Fibroblast of lung (primary cell): ENCODE measurements around the gene ELOVL2. TPM values are rescaled to one million over a fixed set of nuclear protein-coding genes. Genes with fewer than 3 reads are reported as not detected.

Source experiments
- DNase-seq, 2 donors: peaks; one replicate each; pipeline versions ENCODE4 v3.0.0 to v3.0.0-alpha.2; 2010; ENCODE audit warnings: low read depth in 2 of 2
- H2AFZ ChIP-seq: 2 replicates; pipeline ENCODE4 v1.5.1; 2012; ENCODE audit warnings: low read length, control low read depth, inconsistent platforms
- H3K27ac ChIP-seq: 2 replicates; pipeline ENCODE4 v1.5.1; 2011; ENCODE audit warnings: low read length, control low read depth; ENCODE audit not compliant: insufficient read depth
- H3K27me3 ChIP-seq: 2 replicates; pipeline ENCODE4 v1.5.1; 2011; ENCODE audit warnings: mild to moderate bottlenecking, low read length; ENCODE audit not compliant: control insufficient read depth, insufficient read depth
- H3K36me3 ChIP-seq: 2 replicates; pipeline ENCODE4 v1.5.1; 2011; ENCODE audit warnings: low read length; ENCODE audit not compliant: control insufficient read depth, insufficient read depth
- H3K4me1 ChIP-seq: 2 replicates; pipeline ENCODE4 v1.5.1; 2011; ENCODE audit warnings: low read length; ENCODE audit not compliant: control insufficient read depth, insufficient read depth; ENCODE audit errors: extremely low read depth
- H3K4me2 ChIP-seq: 2 replicates; pipeline ENCODE4 v1.5.1; 2011; ENCODE audit warnings: low read length, control low read depth; ENCODE audit not compliant: insufficient read depth; ENCODE audit errors: extremely low read depth
- H3K4me3 ChIP-seq, 4 experiments: fragments of 200-600 bp in 1 of 4; sonication (generic) in 1 of 4; replicated peaks in 1 of 4; 2 replicates each; pipeline ENCODE4 v1.5.1; 2011 to 2016; ENCODE audit warnings: low read length in 4 of 4, low read depth in 3 of 4, mild to moderate bottlenecking in 3 of 4, control low read depth in 2 of 4, inconsistent platforms in 1 of 4, mixed read lengths in 1 of 4; ENCODE audit not compliant: insufficient read depth in 1 of 4; ENCODE audit errors: control extremely low read depth in 1 of 4
- H3K79me2 ChIP-seq: 2 replicates; pipeline ENCODE4 v1.5.1; 2012; ENCODE audit warnings: mild to moderate bottlenecking, low read length, inconsistent platforms; ENCODE audit not compliant: control insufficient read depth, insufficient read depth
- H3K9ac ChIP-seq: 2 replicates; pipeline ENCODE4 v1.5.1; 2011; ENCODE audit warnings: mild to moderate bottlenecking, low read length, control low read depth; ENCODE audit not compliant: insufficient read depth
- H3K9me3 ChIP-seq: 2 replicates; pipeline ENCODE4 v1.5.1; 2012; ENCODE audit warnings: low read depth, low read length; ENCODE audit not compliant: control insufficient read depth, insufficient read depth
- H4K20me1 ChIP-seq: 2 replicates; pipeline ENCODE4 v1.5.1; 2011; ENCODE audit warnings: low read length; ENCODE audit not compliant: control insufficient read depth, insufficient read depth; ENCODE audit errors: extremely low read depth
- EZH2 ChIP-seq: IDR thresholded peaks from 2 replicates; pipeline ENCODE4 v1.5.1; 2012; ENCODE audit warnings: low read length, control low read depth, mild to moderate bottlenecking; ENCODE audit errors: missing control alignments
- polyA plus RNA-seq, 2 donors: library from polyadenylated mRNA; depleted of rRNA in 1 of 2; stranded (reverse) in 1 of 2; unstranded in 1 of 2; fragments of >200 nt; gene quantifications; 2 replicates each; pipeline ENCODE4 v1.2.1, GENCODE V29; 2011 to 2012; ENCODE audit warnings: missing spikeins in 1 of 2
- total RNA-seq: library from RNA; depleted of rRNA; stranded (reverse); fragments of >200 nt; gene quantifications from 2 replicates; pipeline ENCODE4 v1.2.1, GENCODE V29; 2014
- TF ChIP-seq, protein P1 (sequence below), 2 donors: IDR thresholded peaks in 1 of 2; conservative IDR thresholded peaks in 1 of 2; 1 replicate in 1 of 2; 2 replicates in 1 of 2; pipeline ENCODE4 v1.5.1; 2011 to 2012; ENCODE audit warnings: low read length in 2 of 2, control low read depth in 1 of 2, inconsistent platforms in 1 of 2, low read depth in 1 of 2, mild to moderate bottlenecking in 1 of 2

Gene ELOVL2
- total and polyA plus RNA-seq, 2 donors (not counting 1 experiment from before 2014, with no cell fraction given) = under 0.01 to 13.9 TPM

- Histone ChIP-seq H3K79me2 (no peaks in the 10 kb centered on the region), H3K4me1 (peaks cover 5% of the 10 kb centered on the region), H3K27ac (no peak overlapping the region), H4K20me1 (no peaks in the 10 kb centered on the region), H3K9me3 (no peaks in the 10 kb centered on the region), H2AFZ (no peak overlapping the region), H3K4me2 (no peak overlapping the region), H3K27me3 (no peaks in the 10 kb centered on the region), H3K9ac (no peak overlapping the region), H3K36me3 (no peaks in the 10 kb centered on the region), H3K4me3 (no peak overlapping the region)
- peak; percentile 68 to 75 for DNase-seq
- no peak for TF ChIP-seq EZH2
- TF ChIP-seq, protein P1, sequence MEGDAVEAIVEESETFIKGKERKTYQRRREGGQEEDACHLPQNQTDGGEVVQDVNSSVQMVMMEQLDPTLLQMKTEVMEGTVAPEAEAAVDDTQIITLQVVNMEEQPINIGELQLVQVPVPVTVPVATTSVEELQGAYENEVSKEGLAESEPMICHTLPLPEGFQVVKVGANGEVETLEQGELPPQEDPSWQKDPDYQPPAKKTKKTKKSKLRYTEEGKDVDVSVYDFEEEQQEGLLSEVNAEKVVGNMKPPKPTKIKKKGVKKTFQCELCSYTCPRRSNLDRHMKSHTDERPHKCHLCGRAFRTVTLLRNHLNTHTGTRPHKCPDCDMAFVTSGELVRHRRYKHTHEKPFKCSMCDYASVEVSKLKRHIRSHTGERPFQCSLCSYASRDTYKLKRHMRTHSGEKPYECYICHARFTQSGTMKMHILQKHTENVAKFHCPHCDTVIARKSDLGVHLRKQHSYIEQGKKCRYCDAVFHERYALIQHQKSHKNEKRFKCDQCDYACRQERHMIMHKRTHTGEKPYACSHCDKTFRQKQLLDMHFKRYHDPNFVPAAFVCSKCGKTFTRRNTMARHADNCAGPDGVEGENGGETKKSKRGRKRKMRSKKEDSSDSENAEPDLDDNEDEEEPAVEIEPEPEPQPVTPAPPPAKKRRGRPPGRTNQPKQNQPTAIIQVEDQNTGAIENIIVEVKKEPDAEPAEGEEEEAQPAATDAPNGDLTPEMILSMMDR (conservative IDR thresholded peaks at IDR 0.05 in 1 of 2, IDR thresholded peaks at IDR 0.05 in 1 of 2; ENCODE audit: low read depth in 1 of 2, low read length in 2 of 2) = peak; percentile 55 to 85
Observed at GRCh38 chr6:10954590-10955010, 89.5 kb downstream of the ELOVL2 start.

DNA sequence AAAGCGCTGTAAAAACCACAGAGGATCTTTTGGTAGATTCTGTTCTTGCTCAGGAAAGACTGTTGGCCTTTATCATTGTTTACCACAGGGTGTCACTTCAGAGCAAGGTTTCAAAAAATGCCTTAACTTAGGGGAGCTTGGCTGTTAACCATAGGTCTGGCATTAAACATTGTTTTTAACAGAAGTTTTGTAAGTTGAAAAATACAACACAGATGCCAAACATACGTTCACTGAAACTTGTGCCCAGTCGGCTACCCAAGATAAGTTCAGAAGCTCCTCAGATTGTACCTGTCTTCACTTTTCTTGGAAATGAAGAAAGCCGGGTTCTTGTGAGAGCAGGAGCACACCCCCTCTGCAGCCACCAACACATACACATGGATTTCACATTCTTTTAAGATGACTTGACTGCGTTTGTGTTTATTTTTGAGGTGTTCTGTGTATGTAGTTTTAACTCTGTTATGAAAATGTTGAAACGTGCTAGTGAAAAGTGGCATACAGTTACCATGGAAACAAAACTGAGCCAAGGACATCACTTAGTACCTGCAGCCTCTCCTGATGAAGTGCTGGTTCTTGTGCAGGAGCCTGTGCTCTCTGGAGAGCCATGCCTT is 92.3 kb downstream of the ELOVL2 start:
- Histone ChIP-seq H3K9ac (no peak overlapping the region), H4K20me1 (no peaks in the 10 kb centered on the region), H3K36me3 (no peaks in the 10 kb centered on the region), H3K27me3 (no peaks in the 10 kb centered on the region), H3K4me2 (peak overlapping the region; percentile 48), H3K4me1 (peaks cover 5% of the 10 kb centered on the region), H3K9me3 (no peaks in the 10 kb centered on the region), H3K79me2 (no peaks in the 10 kb centered on the region), H2AFZ (no peak overlapping the region), H3K4me3 (peak overlapping the region in 1 of 4 experiments; percentile 9), H3K27ac (no peak overlapping the region)
- TF ChIP-seq EZH2 = no peak
- TF ChIP-seq, protein P1 (conservative IDR thresholded peaks at IDR 0.05 in 1 of 2, IDR thresholded peaks at IDR 0.05 in 1 of 2; ENCODE audit: low read depth in 1 of 2, low read length in 2 of 2) = peak; percentile 60 to 65
- peak; percentile 73 to 74 for DNase-seq

DNA sequence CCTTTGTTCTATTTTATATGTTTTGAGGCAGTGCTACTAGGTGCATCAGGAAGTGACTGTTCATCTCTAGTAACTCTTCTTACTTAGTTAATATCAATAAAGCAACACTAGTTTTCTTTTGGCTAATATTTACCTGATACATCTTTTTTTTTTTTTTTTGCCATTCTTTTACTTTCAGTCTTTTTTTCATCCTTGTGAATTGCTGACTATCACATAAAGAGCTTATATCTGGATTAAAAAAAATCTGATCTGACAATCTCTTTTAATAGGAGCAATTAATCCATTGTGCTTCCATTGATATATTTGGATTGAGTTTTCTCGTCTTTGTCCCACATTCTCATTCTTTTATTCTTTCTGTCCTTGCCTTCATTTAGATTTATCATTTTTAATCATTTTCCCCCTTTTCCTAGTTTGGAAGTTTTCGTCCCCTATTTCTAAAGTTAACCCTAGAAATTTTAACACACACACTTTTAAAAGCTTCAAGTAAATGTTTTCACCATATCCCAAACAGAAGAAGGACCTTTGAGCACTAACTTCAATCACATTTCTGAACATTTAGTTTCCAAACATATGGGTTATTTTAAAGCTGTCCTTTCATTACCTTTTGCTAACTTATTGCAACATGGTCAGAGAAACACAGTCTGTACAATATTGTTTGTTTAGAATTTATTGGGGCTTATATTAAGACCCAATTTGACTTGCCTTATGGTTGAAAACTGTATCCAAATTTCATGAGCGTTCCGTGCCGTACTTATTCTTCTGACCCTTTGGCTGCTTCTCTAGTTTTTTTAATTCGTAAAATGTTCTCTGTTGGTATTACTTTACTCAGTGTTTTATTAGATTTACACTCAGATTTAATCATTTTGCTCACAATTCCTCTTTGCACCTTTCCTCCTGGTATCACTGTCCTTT is 94.3 kb downstream of the ELOVL2 start:
- Histone ChIP-seq H3K4me1 (peaks cover 5% of the 10 kb centered on the region), H2AFZ (no peak overlapping the region), H3K9me3 (no peaks in the 10 kb centered on the region), H3K36me3 (no peaks in the 10 kb centered on the region), H3K4me3 (no peak overlapping the region), H3K79me2 (no peaks in the 10 kb centered on the region), H3K9ac (no peak overlapping the region), H3K4me2 (no peak overlapping the region), H3K27ac (no peak overlapping the region), H4K20me1 (no peaks in the 10 kb centered on the region), H3K27me3 (no peaks in the 10 kb centered on the region)
- DNase-seq = no peak
- TF ChIP-seq EZH2 = no peak
- TF ChIP-seq, protein P1 (conservative IDR thresholded peaks at IDR 0.05 in 1 of 2, IDR thresholded peaks at IDR 0.05 in 1 of 2; ENCODE audit: low read depth in 1 of 2, low read length in 2 of 2) = no peak
